RWPE1 (cell line): ENCODE measurements around the gene FREY1.

Experiments used
- CTCF ChIA-PET: fragments of 350-600 bp; sonication (Branson Sonifier 250); formaldehyde crosslinking; extraction: SDS; loops from one replicate; lab custom pipeline; 2021; lab: Yijun Ruan, JAX
- POLR2A ChIA-PET: fragments of 400-600 bp; formaldehyde crosslinking; extraction: SDS; loops from one replicate; lab custom pipeline; 2020; ENCODE audit warnings: antibody characterized with exemption; ENCODE audit not compliant: low non-redundant PET; lab: Yijun Ruan, JAX
- DNase-seq: peaks from one replicate; pipeline ENCODE4 v3.0.0; 2012; ENCODE audit warnings: low spot score
- H3K27ac ChIP-seq: fragments of 450-650 bp; 2 replicates; pipeline ENCODE4 v1.5.1; 2017
- CTCF ChIP-seq: fragments of 450-650 bp; conservative IDR thresholded peaks from 2 replicates; pipeline ENCODE4 v1.5.1; 2017; ENCODE audit warnings: low read depth, mild to moderate bottlenecking

Gene FREY1

GRCh38 chr11:45930031-45930794 lies 23.1 kb upstream of the FREY1 start:
- TF ChIP-seq CTCF = no peak
- ChIA-PET POLR2A (interaction anchor here (0.9 kb wide), 1 partner anchor 12 kb away, joined by 3 read pairs; the partner anchor contains the start of gene PEX16), CTCF (interaction anchor here (0.6 to 1.1 kb wide), 4 partner anchors 8 to 1263 kb away, joined by 3 to 6 read pairs (median 3); partner anchors contain the start of gene LARGE2)
- DNase-seq = no peak
- H3K27ac ChIP-seq = peak overlapping the region; percentile 100

GRCh38 chr11:45929486-45930030 lies 22.5 kb upstream of the FREY1 start:
- H3K27ac ChIP-seq = peak overlapping the region; percentile 100
- peak; percentile 49 for DNase-seq
- CTCF ChIA-PET = interaction anchor here (1.0 kb wide), 1 partner anchor 86 kb away, joined by 3 read pairs; no protein-coding TSS in a partner anchor

GRCh38 chr11:45928535-45929215 lies 21.6 kb upstream of the FREY1 start:
- peak overlapping the region; percentile 100 for H3K27ac ChIP-seq
- POLR2A ChIA-PET = no interaction called here
- TF ChIP-seq CTCF = no peak
- CTCF ChIA-PET = interaction anchor here (1.0 kb wide), 1 partner anchor 36 kb away, joined by 4 read pairs; no protein-coding TSS in a partner anchor
- DNase-seq = peak; percentile 53

More at GRCh38 chr11:45929486-45930030, 22.5 kb upstream of the FREY1 start:
- no peak for TF ChIP-seq CTCF
- POLR2A ChIA-PET = interaction anchor here (0.7 kb wide), 1 partner anchor 1460 kb away, joined by 7 read pairs; no protein-coding TSS in a partner anchor

GRCh38 chr11:45927684-45928413 lies 20.8 kb upstream of the FREY1 start:
- no peak for TF ChIP-seq CTCF
- no peak for DNase-seq
- CTCF ChIA-PET = interaction anchor here (1.0 kb wide), 1 partner anchor 37 kb away, joined by 4 read pairs; no protein-coding TSS in a partner anchor
- H3K27ac ChIP-seq = peak overlapping the region; percentile 100
- POLR2A ChIA-PET = no interaction called here

GRCh38 chr11:45927332-45927683 lies 20.2 kb upstream of the FREY1 start:
- ChIA-PET POLR2A (no interaction called here), CTCF (no interaction called here)
- H3K27ac ChIP-seq = peak overlapping the region; percentile 100
- DNase-seq = no peak
- no peak for TF ChIP-seq CTCF
